Heart right ventricle (tissue), 16 donors: ENCODE data around the gene VPS18. TPM values are rescaled to one million over a fixed set of nuclear protein-coding genes. Genes with fewer than 3 reads are reported as not detected.

Experiments used
- ATAC-seq, 8 donors: fragments of 200-7000 bp; cut with Tn5 transposase; one replicate each; pipeline ENCODE4 v1.9.1; 2020; ENCODE audit warnings: mild to moderate bottlenecking in 8 of 8, moderate library complexity in 8 of 8, moderate number of reproducible peaks in 1 of 8
- DNase-seq, 2 donors: peaks; one replicate each; pipeline ENCODE4 v3.0.0-alpha.2; 2020
- H3K27ac ChIP-seq, 10 donors: fragments of 200-600 bp; sonication (generic) in 2 of 10; one replicate each; pipeline versions ENCODE4 v1.5.0 to v1.8.0; 2020 to 2022; ENCODE audit warnings: mild to moderate bottlenecking in 3 of 10
- H3K27me3 ChIP-seq, 7 donors: fragments of 200-600 bp; one replicate each; pipeline ENCODE4 v1.8.0; 2021 to 2022; ENCODE audit warnings: mild to moderate bottlenecking in 2 of 7
- H3K36me3 ChIP-seq, 9 donors: fragments of 200-600 bp; sonication (generic) in 1 of 9; one replicate each; pipeline versions ENCODE4 v1.5.0 to v1.8.0; 2020 to 2022; ENCODE audit warnings: mild to moderate bottlenecking in 2 of 9
- H3K4me1 ChIP-seq, 9 donors: fragments of 200-600 bp; sonication (generic) in 1 of 9; one replicate each; pipeline versions ENCODE4 v1.5.0 to v1.8.0; 2020 to 2022; ENCODE audit warnings: mild to moderate bottlenecking in 4 of 9
- H3K4me3 ChIP-seq, 10 donors: fragments of 200-600 bp; sonication (generic) in 2 of 10; one replicate each; pipeline versions ENCODE4 v1.5.0 to v1.8.0; 2020 to 2022; ENCODE audit warnings: mild to moderate bottlenecking in 7 of 10, moderate library complexity in 2 of 10
- H3K9me3 ChIP-seq, 11 donors: fragments of 200-600 bp in 10 of 11; sonication (generic) in 2 of 11; one replicate each; pipeline versions ENCODE4 v1.5.0 to v1.8.0; 2013 to 2022; ENCODE audit warnings: mild to moderate bottlenecking in 2 of 11, control low read depth in 1 of 11, moderate library complexity in 1 of 11
- CTCF ChIP-seq, 9 donors: fragments of 200-600 bp; sonication (generic) in 2 of 9; IDR thresholded peaks; one replicate each; pipeline versions ENCODE4 v1.5.0 to v1.8.0; 2021 to 2022; ENCODE audit warnings: antibody characterized with exemption in 9 of 9, mild to moderate bottlenecking in 5 of 9, moderate library complexity in 1 of 9
- WGBS, 2 donors: extraction: QIAGEN DNeasy Blood & Tissue Kit; methylation state at CpG; one replicate each; pipeline ENCODE4 v1.1.7; 2013; ENCODE audit warnings: inconsistent platforms in 1 of 2; 5-methylcytosine and 5-hydroxymethylcytosine counted together
- intact Hi-C, 10 donors: fragments of 100-400 bp; cut with DNase I; formaldehyde crosslinking; loops; one replicate each; pipeline versions ENCODE4 v1.11.1 to v1.14.2; 2022
- polyA plus RNA-seq, 2 donors: library from polyadenylated mRNA; stranded (reverse); fragments of 200-250 nt; gene quantifications; one replicate each; pipeline ENCODE4 v1.2.3, GENCODE V29; 2013
- total RNA-seq, 10 donors: library from RNA; stranded (reverse); fragmentation: NEBNext Ultra II Directional in 3 of 10; extraction: Animal tissue kit (Norgen Biotek cat#: 25700) in 3 of 10; gene quantifications; one replicate each; pipeline versions ENCODE4 v1.2.1 to v1.2.4, GENCODE V29; 2021 to 2023
- donor health status: Arrhythmogenic right ventricular cardiomyopathy.
- donor health status: ischemic (EF 13 %, LVEDD 7.1; RV severe dilation, severe dysfunction).
- donor health status: healthy with polysubstance abuse.
- donor health status: DM: no; HTN: yes; CAD: no.
- donor health status: DM: no; HTN: no; CAD: no.
- donor health status: ischemic (EF 25% LVEDD 6.9; RV normal size, moderate dysfunction).
- donor health status: ischemic (EF 25% LVEDD 5.7; RV mildly dilated, moderate dysfunction).
- donor health status: healthy.
- donor health status: DM: yes; HTN: yes; CAD: no.
- donor health status: Ischemic cardiomyopathy.
- donor health status: ischemic (EF 35%, LVEDD 5.7; RV mildly dilated, moderate dysfunction).
- donor health status: nonischemic (EF 11% LVEDD 7.7; RV severe dilation, severe dysfunction).
- donor health status: DM: yes; HTN: yes; CAD: no.
- donor health status: PGD.
- donor health status: ischemic (EF 29% LVEDD 5.4; RV normal size, mild dysfunction).
- donor health status: nonischemic (EF 23%, LVEDD 6.1; RV moderate dilation, normal function).

The VPS18 gene
- total and polyA plus RNA-seq, 12 donors, result 10.5 to 25.0 (median 20.5) TPM

- Histone ChIP-seq H3K9me3 (no peaks in the 10 kb centered on the region), H3K27me3 (peaks cover 0 to 37% (median 10%) of the 10 kb centered on the region in 7 donors), H3K4me1 (peaks cover 3 to 47% (median 29%) of the 10 kb centered on the region in 9 donors), H3K4me3 (no peak overlapping the region), H3K27ac (peak overlapping the region in 2 of 10 donors; percentile 5 to 24), H3K36me3 (no peaks in the 10 kb centered on the region)
- no peak for TF ChIP-seq CTCF (IDR thresholded peaks at IDR 0.05)
- DNase-seq (no peak), ATAC-seq (no peak)
- WGBS, 2 donors, result 62 to 65% methylated on average over 10 of the region's 10 CpGs
- intact Hi-C loops, result no loop called here
Observed at GRCh38 chr15:40922608-40923005, 28.4 kb downstream of the VPS18 start.

- no peak overlapping the region for H3K4me3 ChIP-seq
- TF ChIP-seq CTCF (IDR thresholded peaks at IDR 0.05), result no peak
- H3K9me3 ChIP-seq, result no peaks in the 10 kb centered on the region
- DNase-seq (no peak), ATAC-seq (no peak)
- H3K27me3 ChIP-seq, result peaks cover 3 to 46% (median 20%) of the 10 kb centered on the region in 7 donors
- H3K27ac ChIP-seq, result peak overlapping the region in 1 of 10 donors; percentile 9
- H3K36me3 ChIP-seq, result no peaks in the 10 kb centered on the region
- WGBS, 2 donors, result 75 to 82% methylated on average over 9 of the region's 9 CpGs
- H3K4me1 ChIP-seq, result peaks cover 12 to 49% (median 38%) of the 10 kb centered on the region in 9 donors
- intact Hi-C loops, result no loop called here
Observed at GRCh38 chr15:40923551-40923950, 29.3 kb downstream of the VPS18 start.

GRCh38 chr15:40925495-40925862 lies 31.2 kb downstream of the VPS18 start:
- Histone ChIP-seq H3K36me3 (no peaks in the 10 kb centered on the region), H3K4me3 (no peak overlapping the region), H3K27ac (no peak overlapping the region), H3K27me3 (peaks cover 5 to 65% (median 33%) of the 10 kb centered on the region in 7 donors), H3K9me3 (no peaks in the 10 kb centered on the region), H3K4me1 (peaks cover 15 to 57% (median 48%) of the 10 kb centered on the region in 9 donors)
- intact Hi-C loops, result no loop called here
- ATAC-seq, result no peak
- TF ChIP-seq CTCF (IDR thresholded peaks at IDR 0.05), result no peak
- WGBS, 2 donors, result 49 to 54% methylated on average over 30 of the region's 30 CpGs
- DNase-seq, result no peak

- ATAC-seq, result no peak
- H3K4me1 ChIP-seq, result peaks cover 15 to 63% (median 54%) of the 10 kb centered on the region in 9 donors
- no peak for TF ChIP-seq CTCF (IDR thresholded peaks at IDR 0.05)
- H3K9me3 ChIP-seq, result no peaks in the 10 kb centered on the region
- no peak overlapping the region for H3K27ac ChIP-seq
- H3K4me3 ChIP-seq, result peak overlapping the region in 6 of 10 donors; percentile 14 to 96 (median 27)
- peaks cover 5 to 71% (median 33%) of the 10 kb centered on the region in 7 donors for H3K27me3 ChIP-seq
- DNase-seq, result no peak
- intact Hi-C loops, result no loop called here
- H3K36me3 ChIP-seq, result peaks cover 0 to 3% (median 0%) of the 10 kb centered on the region in 9 donors
- WGBS, 2 donors, result 21 to 24% methylated on average over 61 of the region's 61 CpGs
Observed at GRCh38 chr15:40925863-40926658, 31.8 kb downstream of the VPS18 start.
